ENCODE measurements around the gene ERBB4.
A peak's percentile ranks its signal among the peaks of the same experiment; 100 is the strongest.

Gene ERBB4

GRCh38 chr2:212364112-212364985 is 174.3 kb downstream of the ERBB4 start:
- DNase-seq (ENCODE audit: low spot score) = peak; percentile 29

GRCh38 chr2:212361174-212361756 is 177.3 kb downstream of the ERBB4 start:
- no peak for DNase-seq (ENCODE audit: low spot score)

GRCh38 chr2:212360068-212360460 is 178.5 kb downstream of the ERBB4 start:
- no peak for DNase-seq (ENCODE audit: low spot score)

- no peak for DNase-seq (ENCODE audit: low spot score)
These were observed 179.1 kb downstream of the ERBB4 start for GRCh38 chr2:212359425-212360067.

GRCh38 chr2:212357606-212358005 is 181.0 kb downstream of the ERBB4 start:
- no peak for DNase-seq (ENCODE audit: low spot score)

- no peak for DNase-seq (ENCODE audit: low spot score)
These were observed 184.2 kb downstream of the ERBB4 start for GRCh38 chr2:212354382-212354781.

GRCh38 chr2:212348501-212348900 is 190.1 kb downstream of the ERBB4 start:
- no peak for DNase-seq (ENCODE audit: low spot score)

GRCh38 chr2:212346865-212347264 is 191.7 kb downstream of the ERBB4 start:
- no peak for DNase-seq (ENCODE audit: low spot score)

GRCh38 chr2:212345966-212346365 is 192.6 kb downstream of the ERBB4 start:
- DNase-seq (ENCODE audit: low spot score) = no peak

- DNase-seq (ENCODE audit: low spot score) = no peak
These were observed 194.5 kb downstream of the ERBB4 start for GRCh38 chr2:212344131-212344530.

- no peak for DNase-seq (ENCODE audit: low spot score)
These were observed 195.4 kb downstream of the ERBB4 start for GRCh38 chr2:212343167-212343566.

- peak; percentile 5 for DNase-seq (ENCODE audit: low spot score)
These were observed 200.9 kb downstream of the ERBB4 start for GRCh38 chr2:212337486-212338343.

GRCh38 chr2:212337036-212337435 is 201.6 kb downstream of the ERBB4 start:
- DNase-seq (ENCODE audit: low spot score) = peak; percentile 3

- no peak for DNase-seq (ENCODE audit: low spot score)
These were observed 208.3 kb downstream of the ERBB4 start for GRCh38 chr2:212330263-212330662.

GRCh38 chr2:212328712-212329496 is 209.7 kb downstream of the ERBB4 start:
- no peak for DNase-seq (ENCODE audit: low spot score)

- DNase-seq (ENCODE audit: low spot score) = no peak
These were observed 210.5 kb downstream of the ERBB4 start for GRCh38 chr2:212328136-212328535.

GRCh38 chr2:212327171-212327809 is 211.3 kb downstream of the ERBB4 start:
- DNase-seq (ENCODE audit: low spot score) = no peak

- DNase-seq (ENCODE audit: low spot score) = no peak
These were observed 220.0 kb downstream of the ERBB4 start for GRCh38 chr2:212318636-212319035.

GRCh38 chr2:212314680-212315079 is 223.9 kb downstream of the ERBB4 start:
- DNase-seq (ENCODE audit: low spot score) = no peak

- DNase-seq (ENCODE audit: low spot score) = no peak
These were observed 226.7 kb downstream of the ERBB4 start for GRCh38 chr2:212311807-212312404.

Measured in GM03348 (cell line).